OCI-LY1 (cell line): ENCODE measurements around the gene IRF2BP1.

Experiments
- H2AFZ ChIP-seq: fragments of 200-600 bp; sonication (generic), shearing (Covaris generic); 2 replicates; pipeline ENCODE4 v1.6.0; 2014; ENCODE audit warnings: antibody characterized with exemption, mild to moderate bottlenecking, low read length
- H3F3A ChIP-seq: fragments of 200-600 bp; sonication (generic), shearing (Covaris generic); 2 replicates; pipeline ENCODE4 v1.6.0; 2014; ENCODE audit warnings: mild to moderate bottlenecking, antibody characterized with exemption, low read length, moderate library complexity; ENCODE audit not compliant: insufficient read depth
- H3K27ac ChIP-seq: fragments of 200-600 bp; sonication (generic); 2 replicates; pipeline ENCODE4 v1.5.1; 2014; ENCODE audit warnings: low read length, mixed run types, mild to moderate bottlenecking, low read depth; ENCODE audit not compliant: poor library complexity, severe bottlenecking
- H3K27me3 ChIP-seq: fragments of 200-600 bp; sonication (generic); 2 replicates; pipeline ENCODE4 v1.6.0; 2014; ENCODE audit warnings: antibody characterized with exemption, mild to moderate bottlenecking, low read length, moderate library complexity; ENCODE audit not compliant: insufficient read depth
- H3K36me3 ChIP-seq: fragments of 200-600 bp; sonication (generic); 2 replicates; pipeline ENCODE4 v1.6.1; 2014; ENCODE audit warnings: mild to moderate bottlenecking, antibody characterized with exemption, low read length, moderate library complexity, mixed read lengths; ENCODE audit not compliant: insufficient read depth
- H3K4me1 ChIP-seq: fragments of 200-600 bp; sonication (generic); 2 replicates; pipeline ENCODE4 v1.5.1; 2014; ENCODE audit warnings: mild to moderate bottlenecking, low read length, moderate library complexity; ENCODE audit not compliant: insufficient read depth, severe bottlenecking
- H3K4me2 ChIP-seq: fragments of 200-600 bp; sonication (generic), shearing (Covaris generic); 2 replicates; pipeline ENCODE4 v1.6.1; 2014; ENCODE audit warnings: low read length
- H3K4me3 ChIP-seq: fragments of 200-600 bp; sonication (generic); 2 replicates; pipeline ENCODE4 v1.5.1; 2014; ENCODE audit warnings: low read length, low read depth, mild to moderate bottlenecking, mixed read lengths; ENCODE audit not compliant: poor library complexity, severe bottlenecking
- H3K79me2 ChIP-seq: fragments of 200-600 bp; shearing (Covaris generic); 2 replicates; pipeline ENCODE4 v1.6.1; 2016; ENCODE audit warnings: mixed run types, low read length, mixed read lengths; ENCODE audit not compliant: insufficient read depth
- H3K9ac ChIP-seq: fragments of 200-600 bp; sonication (generic), shearing (Covaris generic); 2 replicates; pipeline ENCODE4 v1.6.1; 2014; ENCODE audit warnings: mild to moderate bottlenecking, low read length, mixed read lengths
- H3K9me2 ChIP-seq: fragments of 200-600 bp; sonication (generic), shearing (Covaris generic); 2 replicates; pipeline ENCODE4 v1.6.1; 2014; ENCODE audit warnings: low read depth, mild to moderate bottlenecking, low read length, mixed read lengths
- H3K9me3 ChIP-seq: fragments of 200-600 bp; shearing (Covaris generic); 2 replicates; pipeline ENCODE4 v1.6.1; 2014; ENCODE audit warnings: low read length, mixed read lengths
- H4K20me1 ChIP-seq: fragments of 200-600 bp; sonication (generic), shearing (Covaris generic); 2 replicates; pipeline ENCODE4 v1.6.0; 2016; ENCODE audit warnings: mild to moderate bottlenecking, low read length; ENCODE audit not compliant: insufficient read depth
- EZH2 ChIP-seq: fragments of 200-600 bp; sonication (generic), shearing (Covaris generic); IDR thresholded peaks from 2 replicates; pipeline ENCODE4 v1.8.0; 2017; ENCODE audit warnings: borderline replicate concordance, mixed run types, mild to moderate bottlenecking, antibody characterized with exemption, low read length, moderate library complexity, mixed read lengths
- TF ChIP-seq, protein P1 (sequence below): fragments of 200-600 bp; sonication (generic), shearing (Covaris generic); IDR thresholded peaks from 2 replicates; pipeline ENCODE4 v1.5.1; 2017; ENCODE audit warnings: mild to moderate bottlenecking, antibody characterized with exemption, low read length, moderate library complexity, mixed read lengths

The IRF2BP1 gene

GRCh38 chr19:45933759-45934158 lies 47.8 kb upstream of the IRF2BP1 start:
- H3K27me3 ChIP-seq = peaks cover 8% of the 10 kb centered on the region; the same call in 1 of the 2 replicates
- no peak overlapping the region for H3K4me2 ChIP-seq
- H3K9ac ChIP-seq = no peak overlapping the region
- no peaks in the 10 kb centered on the region for H4K20me1 ChIP-seq
- no peak overlapping the region for H2AFZ ChIP-seq
- no peaks in the 10 kb centered on the region for H3K4me1 ChIP-seq
- no peaks in the 10 kb centered on the region for H3K79me2 ChIP-seq
- TF ChIP-seq, protein P1, sequence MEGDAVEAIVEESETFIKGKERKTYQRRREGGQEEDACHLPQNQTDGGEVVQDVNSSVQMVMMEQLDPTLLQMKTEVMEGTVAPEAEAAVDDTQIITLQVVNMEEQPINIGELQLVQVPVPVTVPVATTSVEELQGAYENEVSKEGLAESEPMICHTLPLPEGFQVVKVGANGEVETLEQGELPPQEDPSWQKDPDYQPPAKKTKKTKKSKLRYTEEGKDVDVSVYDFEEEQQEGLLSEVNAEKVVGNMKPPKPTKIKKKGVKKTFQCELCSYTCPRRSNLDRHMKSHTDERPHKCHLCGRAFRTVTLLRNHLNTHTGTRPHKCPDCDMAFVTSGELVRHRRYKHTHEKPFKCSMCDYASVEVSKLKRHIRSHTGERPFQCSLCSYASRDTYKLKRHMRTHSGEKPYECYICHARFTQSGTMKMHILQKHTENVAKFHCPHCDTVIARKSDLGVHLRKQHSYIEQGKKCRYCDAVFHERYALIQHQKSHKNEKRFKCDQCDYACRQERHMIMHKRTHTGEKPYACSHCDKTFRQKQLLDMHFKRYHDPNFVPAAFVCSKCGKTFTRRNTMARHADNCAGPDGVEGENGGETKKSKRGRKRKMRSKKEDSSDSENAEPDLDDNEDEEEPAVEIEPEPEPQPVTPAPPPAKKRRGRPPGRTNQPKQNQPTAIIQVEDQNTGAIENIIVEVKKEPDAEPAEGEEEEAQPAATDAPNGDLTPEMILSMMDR = no peak
- no peak for TF ChIP-seq EZH2
- no peaks in the 10 kb centered on the region for H3K9me3 ChIP-seq
- no peak overlapping the region for H3K4me3 ChIP-seq
- H3K36me3 ChIP-seq = no peaks in the 10 kb centered on the region
- no peaks in the 10 kb centered on the region for H3F3A ChIP-seq
- no peaks in the 10 kb centered on the region for H3K9me2 ChIP-seq
- no peak overlapping the region for H3K27ac ChIP-seq

DNA sequence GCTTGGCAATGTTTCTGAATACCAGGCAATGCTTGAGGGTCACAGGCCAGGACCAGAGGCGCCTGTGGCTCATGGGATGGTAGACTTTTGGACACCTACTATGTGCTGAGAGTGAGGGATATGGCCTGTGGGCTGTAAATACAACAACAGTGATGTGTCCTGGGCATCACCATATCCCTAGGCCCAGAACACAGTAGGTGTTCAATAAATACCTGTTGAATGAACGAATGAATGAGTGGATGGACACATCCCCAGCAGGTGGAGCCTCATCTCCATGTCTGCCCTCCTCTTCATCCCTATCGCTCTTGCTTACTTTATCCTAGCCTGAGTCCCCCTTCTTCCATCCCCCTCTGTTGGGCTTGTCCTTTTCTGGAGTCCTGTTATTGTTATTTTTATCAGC lies 45.1 kb upstream of the IRF2BP1 start:
- H3K4me1 ChIP-seq = peaks cover 6% of the 10 kb centered on the region
- H3K9me3 ChIP-seq = no peaks in the 10 kb centered on the region
- H2AFZ ChIP-seq = no peak overlapping the region
- no peak overlapping the region for H3K4me3 ChIP-seq
- H3F3A ChIP-seq = no peaks in the 10 kb centered on the region
- no peak overlapping the region for H3K27ac ChIP-seq
- H3K27me3 ChIP-seq = peaks cover 8% of the 10 kb centered on the region; the same call in 1 of the 2 replicates
- no peak overlapping the region for H3K4me2 ChIP-seq
- H3K79me2 ChIP-seq = no peaks in the 10 kb centered on the region
- H3K36me3 ChIP-seq = no peaks in the 10 kb centered on the region
- no peak overlapping the region for H3K9ac ChIP-seq
- H4K20me1 ChIP-seq = no peaks in the 10 kb centered on the region
- no peaks in the 10 kb centered on the region for H3K9me2 ChIP-seq
- TF ChIP-seq, protein P1 = no peak
- no peak for TF ChIP-seq EZH2

GRCh38 chr19:45929247-45929646 lies 43.3 kb upstream of the IRF2BP1 start:
- no peak overlapping the region for H3K27ac ChIP-seq
- no peaks in the 10 kb centered on the region for H4K20me1 ChIP-seq
- no peak overlapping the region for H3K9ac ChIP-seq
- H3K9me3 ChIP-seq = no peaks in the 10 kb centered on the region
- H3K4me1 ChIP-seq = peaks cover 6% of the 10 kb centered on the region
- TF ChIP-seq EZH2 = no peak
- TF ChIP-seq, protein P1 = no peak
- H2AFZ ChIP-seq = no peak overlapping the region
- no peaks in the 10 kb centered on the region for H3F3A ChIP-seq
- H3K79me2 ChIP-seq = no peaks in the 10 kb centered on the region
- no peaks in the 10 kb centered on the region for H3K36me3 ChIP-seq
- H3K4me3 ChIP-seq = no peak overlapping the region
- H3K9me2 ChIP-seq = no peaks in the 10 kb centered on the region
- peaks cover 7% of the 10 kb centered on the region; the same call in 1 of the 2 replicates for H3K27me3 ChIP-seq
- H3K4me2 ChIP-seq = no peak overlapping the region
